Peyer's patch (tissue), 4 donors: ENCODE data around the gene LRGUK.

ENCODE experiments used
- CTCF ChIP-seq, 6 experiments: fragments of 450-650 bp in 4 of 6; fragments of 200-600 bp in 2 of 6; sonication (generic) in 1 of 6; IDR thresholded peaks; one replicate each; pipeline ENCODE4 v1.5.1; 2017 to 2019; ENCODE audit warnings: antibody characterized with exemption in 6 of 6, mild to moderate bottlenecking in 3 of 6, moderate library complexity in 1 of 6
- POLR2A ChIP-seq, 2 donors: fragments of 450-650 bp; IDR thresholded peaks; one replicate each; pipeline ENCODE4 v1.5.1; 2017; ENCODE audit warnings: antibody characterized with exemption in 2 of 2, mild to moderate bottlenecking in 2 of 2, moderate library complexity in 2 of 2

GRCh38 chr7:134248196-134248595 lies 121.1 kb downstream of the LRGUK start:
- TF ChIP-seq CTCF (IDR thresholded peaks at IDR 0.05) = no peak
- TF ChIP-seq POLR2A (IDR thresholded peaks at IDR 0.05) = no peak
